ENCODE measurements around the gene ACMSD.
"Not testable (repeated sequence)": the region's sequence is repeated elsewhere in the genome, so short reads cannot be mapped to it uniquely, and the experiment has no call there.

The ACMSD gene

DNA sequence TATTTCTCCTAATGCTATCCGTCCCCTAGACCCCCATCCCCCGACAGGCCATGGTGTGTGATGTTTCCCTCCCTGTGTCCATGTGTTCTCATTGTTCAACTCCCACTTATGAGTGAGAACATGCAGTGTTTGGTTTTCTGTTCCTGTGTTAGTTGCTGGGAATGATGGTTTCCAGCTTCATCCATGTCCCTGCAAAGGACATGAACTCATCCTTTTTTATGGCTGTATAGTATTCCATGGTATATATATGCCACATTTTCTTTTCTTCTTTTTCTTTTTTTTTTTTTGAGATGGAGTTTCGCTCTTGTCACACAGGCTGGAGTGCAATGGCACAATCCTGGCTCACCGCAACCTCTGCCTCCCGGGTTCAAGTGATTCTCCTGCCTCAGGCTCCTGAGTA is 9.2 kb downstream of the ACMSD start:
- not testable (repeated sequence) for DNase-seq (ENCODE audit: low spot score)

GRCh38 chr2:134852518-134852917 is 14.1 kb downstream of the ACMSD start:
- DNase-seq (ENCODE audit: low spot score): peak; percentile 7

GRCh38 chr2:134855709-134856108 is 17.3 kb downstream of the ACMSD start:
- no peak for DNase-seq (ENCODE audit: low spot score)

DNA sequence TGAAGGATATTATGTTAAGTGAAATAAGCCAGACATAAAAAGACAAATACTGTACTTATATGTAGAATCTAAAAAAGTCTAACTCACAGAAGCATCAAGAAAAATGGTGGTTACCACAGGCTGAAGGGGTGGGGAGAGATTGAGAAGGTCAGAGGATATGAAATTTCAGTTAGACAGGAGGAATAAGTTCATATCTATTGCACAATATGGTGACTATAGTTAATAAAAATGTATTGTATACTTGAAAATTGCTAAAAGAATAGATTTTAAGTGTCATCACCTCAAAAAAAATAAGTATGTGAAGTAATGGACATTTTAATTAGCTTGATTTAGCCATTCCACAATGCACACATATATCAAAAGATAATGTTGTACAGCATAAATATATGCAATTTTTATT is 19.8 kb downstream of the ACMSD start:
- no peak for DNase-seq (ENCODE audit: low spot score)

DNA sequence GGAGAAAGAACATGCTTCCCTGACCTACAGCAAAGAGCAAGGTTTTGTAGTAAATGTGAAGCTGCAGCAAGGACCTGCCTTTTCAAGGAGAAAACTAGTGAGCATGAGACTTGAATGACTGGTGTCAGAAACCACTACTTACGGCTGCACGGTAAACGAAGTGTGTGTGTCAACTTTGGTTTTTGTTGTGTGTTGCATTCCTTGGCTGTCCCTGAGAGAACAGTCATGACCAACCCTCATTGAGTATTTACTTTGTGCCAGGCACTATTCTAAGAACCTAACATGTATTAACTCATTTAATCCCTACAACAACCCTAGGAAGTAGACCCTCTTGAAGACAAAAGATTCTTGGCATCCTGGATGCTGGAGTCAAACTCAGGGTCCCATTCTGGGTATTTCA is 22.8 kb downstream of the ACMSD start:
- DNase-seq (ENCODE audit: low spot score): no peak

DNA sequence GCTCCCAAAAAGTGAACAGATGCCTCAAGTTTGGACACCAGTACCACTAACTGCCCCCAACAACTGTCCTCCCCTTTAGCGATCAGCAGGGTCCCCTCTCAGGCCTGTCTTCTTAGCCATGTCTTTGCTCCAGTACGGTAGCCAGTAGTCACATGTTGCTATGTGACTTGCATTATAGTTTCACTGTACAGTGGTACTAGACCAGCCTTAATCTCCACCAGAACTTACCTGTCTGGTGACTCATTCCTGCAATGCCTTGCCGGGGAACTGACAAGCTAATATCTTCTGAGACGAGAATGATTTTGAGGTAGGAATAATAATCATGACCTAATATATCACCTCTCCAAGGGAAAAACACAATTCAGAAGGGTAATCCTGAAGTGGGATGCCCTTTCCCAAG is 23.7 kb downstream of the ACMSD start:
- DNase-seq (ENCODE audit: low spot score): no peak

GRCh38 chr2:134862674-134863073 is 24.3 kb downstream of the ACMSD start:
- DNase-seq (ENCODE audit: low spot score): no peak

DNA sequence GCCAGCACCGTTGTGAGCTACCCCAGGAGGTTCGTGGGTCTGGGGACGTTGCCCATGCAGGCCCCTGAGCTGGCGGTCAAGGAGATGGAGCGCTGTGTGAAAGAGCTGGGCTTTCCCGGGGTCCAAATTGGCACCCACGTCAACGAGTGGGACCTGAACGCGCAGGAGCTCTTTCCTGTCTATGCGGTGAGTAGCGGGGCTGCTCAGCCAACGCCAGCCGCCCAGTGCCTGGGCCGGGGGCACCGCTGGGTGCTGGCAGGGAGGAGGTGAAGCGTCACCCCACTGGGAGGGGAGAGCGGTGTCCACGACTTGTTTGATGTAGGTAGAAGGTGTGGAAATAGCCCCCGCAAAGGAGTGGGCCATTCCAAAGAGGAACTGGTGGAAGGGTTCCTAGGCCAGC is 25.0 kb downstream of the ACMSD start:
- DNase-seq (ENCODE audit: low spot score): no peak

DNA sequence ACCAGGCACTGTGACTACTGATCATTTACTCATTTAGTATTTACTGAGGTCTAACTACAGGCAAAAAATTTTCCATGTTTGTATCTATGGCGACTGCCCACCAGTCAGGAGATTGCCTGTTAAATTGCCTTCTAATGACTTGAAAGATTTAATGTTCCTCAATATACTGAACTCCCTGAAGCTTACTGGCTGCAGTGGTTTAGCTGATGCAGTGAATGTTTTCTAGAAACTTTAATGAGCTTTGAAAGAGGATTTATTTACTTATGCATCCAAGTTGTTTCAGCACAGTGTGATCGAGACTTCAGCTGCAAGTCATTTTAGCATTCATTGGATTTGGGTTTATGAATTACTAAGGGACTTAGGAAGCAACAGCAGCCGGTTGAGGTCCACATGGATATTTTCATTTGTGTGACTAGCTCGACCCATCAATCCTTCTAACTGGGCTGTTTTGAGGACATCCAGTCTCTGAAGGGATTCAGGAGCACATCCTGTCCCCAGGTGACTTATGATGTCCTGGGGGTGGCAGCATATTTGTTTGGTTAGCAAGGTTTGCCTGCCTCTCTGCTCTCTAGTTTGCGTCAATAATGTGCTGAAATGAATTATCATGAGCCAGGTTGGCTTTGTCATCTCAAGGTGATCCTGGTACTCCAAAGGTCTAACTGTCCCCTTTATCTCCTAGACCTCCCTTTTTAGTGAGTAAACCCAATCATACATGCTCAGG is 26.8 kb downstream of the ACMSD start:
- no peak for DNase-seq (ENCODE audit: low spot score)

DNA sequence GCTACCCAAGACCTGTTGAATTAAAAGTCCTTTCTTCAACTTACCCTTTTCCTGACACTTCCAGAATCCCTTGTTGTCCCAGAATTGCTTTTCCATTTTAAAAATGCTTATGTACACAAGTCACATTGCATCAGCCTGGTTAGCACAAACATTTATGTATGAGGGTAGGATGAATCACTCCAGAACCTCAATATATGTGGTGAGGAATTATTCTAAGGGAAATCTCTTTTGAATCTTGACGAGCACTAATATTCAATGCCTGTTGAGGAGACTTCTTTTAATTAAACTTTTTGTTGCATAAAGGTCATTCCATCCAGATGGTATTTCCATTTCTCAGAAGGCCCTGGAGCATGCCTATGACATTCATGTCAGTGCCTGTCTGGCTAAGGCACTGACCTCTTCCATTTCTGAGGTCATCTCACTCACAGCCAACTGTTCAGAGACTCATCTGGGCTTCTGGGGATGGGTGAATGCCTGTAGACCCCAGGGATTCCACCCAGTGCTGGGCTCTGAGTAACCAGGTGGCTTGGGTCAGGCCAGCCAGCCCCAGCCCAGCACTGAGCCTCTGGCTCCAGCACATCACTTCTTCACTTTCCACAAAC is 28.2 kb downstream of the ACMSD start:
- DNase-seq (ENCODE audit: low spot score): no peak

- no peak for DNase-seq (ENCODE audit: low spot score)
These were observed 31.7 kb downstream of the ACMSD start for GRCh38 chr2:134869946-134870736.

DNA sequence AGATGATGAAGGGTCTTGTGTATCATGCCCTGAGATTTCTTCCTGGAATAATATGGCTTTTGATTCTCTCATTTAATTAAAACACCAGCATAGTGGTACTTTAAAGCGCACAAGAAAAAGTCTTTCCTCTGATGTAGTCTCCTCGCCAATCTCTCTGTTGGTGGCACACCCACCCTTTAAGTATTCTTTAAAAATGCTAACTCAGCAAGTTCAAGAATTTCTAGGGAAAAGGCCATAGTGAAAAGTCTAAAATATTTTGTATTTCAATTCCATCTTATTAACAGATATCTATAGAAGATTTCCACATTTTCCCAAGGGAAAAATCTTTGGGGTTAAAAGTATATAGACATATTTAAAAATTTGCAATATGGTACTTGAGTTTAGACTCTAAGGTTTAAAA is 34.7 kb downstream of the ACMSD start:
- no peak for DNase-seq (ENCODE audit: low spot score)

DNA sequence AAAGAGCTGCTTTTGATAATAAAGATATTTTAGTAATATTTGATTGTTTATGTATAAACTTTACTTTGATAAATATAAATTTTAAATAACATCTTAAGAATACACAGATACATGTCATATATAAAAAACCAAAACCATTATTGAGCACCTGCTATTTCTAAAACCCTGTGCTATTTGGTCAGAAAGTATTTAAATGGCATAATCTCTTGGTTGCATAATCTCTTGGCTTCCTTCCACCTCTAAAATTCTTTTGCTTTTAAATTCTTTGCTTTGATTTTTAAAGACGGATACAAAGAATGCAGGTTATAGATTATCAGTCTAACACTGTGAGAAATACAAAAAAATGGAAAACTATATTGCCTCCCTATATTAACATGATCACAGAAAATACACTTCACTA is 36.9 kb downstream of the ACMSD start:
- no peak for DNase-seq (ENCODE audit: low spot score)

- no peak for DNase-seq (ENCODE audit: low spot score)
These were observed 44.4 kb downstream of the ACMSD start for GRCh38 chr2:134882773-134883172.

- DNase-seq (ENCODE audit: low spot score): no peak
These were observed 45.3 kb downstream of the ACMSD start for GRCh38 chr2:134883552-134884293.

DNA sequence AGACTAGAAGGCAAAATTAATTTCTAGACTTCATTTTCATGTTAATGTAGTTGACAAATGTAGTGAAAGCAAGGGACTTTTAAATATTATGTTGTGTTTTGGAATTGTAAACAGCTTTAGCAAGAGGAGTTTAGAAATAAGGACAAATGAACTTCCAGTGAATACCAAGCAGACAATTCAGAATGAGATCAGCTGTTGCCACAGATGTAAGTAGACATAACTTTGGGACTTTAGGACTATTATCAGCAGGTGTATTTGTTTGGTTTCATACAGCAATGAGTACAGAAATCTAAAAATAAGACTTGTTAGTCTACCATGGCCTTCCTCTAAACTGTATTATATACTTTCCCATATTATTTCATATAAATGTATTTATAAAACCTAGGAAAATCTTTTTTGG is 46.0 kb downstream of the ACMSD start:
- no peak for DNase-seq (ENCODE audit: low spot score)

- DNase-seq (ENCODE audit: low spot score): no peak
These were observed 54.0 kb downstream of the ACMSD start for GRCh38 chr2:134892282-134893035.

DNA sequence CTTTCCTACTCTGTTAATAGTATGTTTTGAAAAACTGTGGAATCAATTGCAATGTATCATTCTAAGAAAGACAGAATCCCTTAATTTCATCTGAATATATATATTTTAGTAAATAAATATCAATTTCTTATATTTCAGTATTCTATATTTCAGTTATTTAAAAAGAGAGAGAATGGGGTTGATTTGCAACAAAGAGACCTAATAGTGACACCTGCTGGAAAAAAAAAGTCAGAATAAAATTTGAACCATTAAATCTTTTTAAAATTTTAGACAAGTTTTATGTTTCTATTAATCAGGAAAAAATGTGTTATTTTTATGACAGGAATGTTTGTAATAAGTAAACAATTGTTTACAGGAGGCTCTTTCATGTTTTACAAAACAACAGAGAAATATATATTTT is 59.5 kb downstream of the ACMSD start:
- no peak for DNase-seq (ENCODE audit: low spot score)

DNA sequence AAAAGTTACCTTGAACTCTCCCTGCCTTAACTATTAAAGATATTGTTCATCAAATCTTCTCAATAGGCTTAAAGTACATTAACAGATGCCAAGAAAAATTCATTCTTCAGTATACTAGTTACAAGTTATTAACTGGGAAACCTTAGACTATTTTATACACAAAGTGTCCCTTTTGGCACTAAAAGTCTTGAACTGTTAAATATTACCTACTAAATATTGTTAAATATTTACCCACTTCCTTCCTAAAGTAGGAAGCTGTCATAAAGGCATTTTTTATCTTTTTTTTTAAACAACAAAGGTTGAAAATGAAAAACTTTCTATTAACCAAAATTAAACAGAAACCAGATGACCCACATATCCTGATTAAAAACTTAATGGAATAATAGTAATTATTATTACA is 60.8 kb downstream of the ACMSD start:
- DNase-seq (ENCODE audit: low spot score): no peak

DNA sequence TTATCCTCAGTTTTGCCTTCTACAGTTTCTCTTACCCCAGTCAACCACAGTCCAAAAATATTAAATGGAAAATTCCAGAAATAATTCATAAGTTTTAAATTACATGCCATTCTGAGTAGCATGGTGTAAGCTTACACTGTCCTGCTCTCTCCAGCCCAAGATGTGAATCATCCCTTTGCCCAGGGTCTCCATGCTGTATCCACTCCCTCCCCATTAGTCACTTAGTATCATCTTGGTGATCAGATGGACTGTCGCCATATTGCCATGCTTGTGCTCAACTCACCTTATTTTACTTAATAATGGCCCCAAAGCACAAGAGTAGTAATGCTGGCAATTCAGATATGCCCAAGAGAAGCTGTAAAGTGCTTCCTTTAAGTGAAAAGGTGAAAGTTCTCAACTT is 61.7 kb downstream of the ACMSD start:
- DNase-seq (ENCODE audit: low spot score): no peak

- DNase-seq (ENCODE audit: low spot score): not testable (repeated sequence)
These were observed 65.3 kb downstream of the ACMSD start for GRCh38 chr2:134903701-134904100.

Data from SK-N-DZ (cell line).